Femur (tissue), 1 donor: ENCODE data around the gene TPSB2.
"Not testable (repeated sequence)": the region's sequence is repeated elsewhere in the genome, so short reads cannot be mapped to it uniquely, and the experiment has no call there.

Source experiments
- DNase-seq: peaks from one replicate; pipeline ENCODE4 v3.0.0-alpha.2; 2017

TPSB2 gene

GRCh38 chr16:1230084-1230470, at the start of gene TPSB2:
Gene TPSB2, minus strand, starts transcription at chr16:1230184. Its CDS starts 233 bp downstream, at chr16:1229951.
- not testable (repeated sequence) for DNase-seq

DNA sequence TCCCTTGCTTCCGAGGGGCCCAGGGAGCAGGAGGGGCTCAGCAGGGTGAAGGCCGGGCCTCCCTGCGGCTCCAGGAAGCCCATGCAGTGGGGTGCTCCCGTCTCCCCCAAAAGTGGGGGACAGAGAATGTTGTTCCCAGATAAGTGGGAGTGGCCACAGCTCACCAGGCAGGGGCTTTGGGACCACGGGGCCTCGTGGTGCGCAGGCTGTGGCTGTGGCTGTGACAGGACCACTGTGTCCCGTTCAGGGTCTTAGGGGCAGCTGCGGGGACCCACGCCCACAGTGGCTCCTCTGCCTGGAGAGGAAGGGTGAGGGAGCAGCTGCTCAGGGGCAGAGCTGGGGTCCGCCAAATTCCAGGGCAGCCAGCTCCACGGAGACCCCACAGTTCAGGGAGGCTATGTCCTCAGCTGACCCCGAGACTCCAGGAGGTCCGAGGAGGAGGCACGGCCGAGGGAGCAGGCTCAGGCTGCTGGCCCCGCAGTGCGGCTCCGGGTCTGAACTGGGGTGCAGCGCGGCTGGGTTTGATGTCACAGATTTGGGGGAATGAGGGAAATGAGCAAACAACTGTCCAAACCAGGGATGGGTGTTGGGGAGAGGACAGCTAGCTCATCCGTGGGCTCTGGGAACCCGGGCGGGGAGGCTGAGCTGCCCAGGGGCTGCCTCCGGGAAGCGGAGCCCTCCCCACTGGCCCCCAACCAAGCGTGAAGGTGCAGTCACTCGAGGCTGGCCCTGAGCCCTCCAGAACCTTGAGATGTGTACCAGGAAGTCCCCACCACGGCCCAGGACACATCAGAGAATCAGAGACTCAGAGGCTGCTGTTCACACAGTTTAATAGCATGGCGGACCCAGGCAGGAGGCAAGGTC, 49.3 kb upstream of the TPSB2 start:
- DNase-seq = no peak

DNA sequence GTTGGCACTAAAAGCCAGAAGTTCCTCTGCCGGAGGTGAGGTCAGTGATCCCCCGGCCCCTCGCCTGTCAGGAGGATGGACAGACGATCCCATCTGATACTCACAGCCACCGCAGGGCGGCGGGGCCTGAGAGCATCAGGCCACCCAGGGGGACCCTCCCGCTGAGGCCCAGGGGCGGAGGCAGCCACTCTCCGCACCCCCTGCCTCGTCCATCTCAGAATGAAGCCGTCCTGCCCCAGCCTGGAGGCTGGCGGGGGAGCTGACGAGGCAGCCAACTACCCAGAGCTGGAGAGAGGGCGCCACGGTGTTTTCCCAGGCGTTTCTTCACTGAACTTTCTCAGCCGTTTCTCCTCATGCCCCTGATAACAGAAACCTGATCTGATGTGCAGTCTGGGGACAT, 48.5 kb upstream of the TPSB2 start:
- DNase-seq = no peak

DNA sequence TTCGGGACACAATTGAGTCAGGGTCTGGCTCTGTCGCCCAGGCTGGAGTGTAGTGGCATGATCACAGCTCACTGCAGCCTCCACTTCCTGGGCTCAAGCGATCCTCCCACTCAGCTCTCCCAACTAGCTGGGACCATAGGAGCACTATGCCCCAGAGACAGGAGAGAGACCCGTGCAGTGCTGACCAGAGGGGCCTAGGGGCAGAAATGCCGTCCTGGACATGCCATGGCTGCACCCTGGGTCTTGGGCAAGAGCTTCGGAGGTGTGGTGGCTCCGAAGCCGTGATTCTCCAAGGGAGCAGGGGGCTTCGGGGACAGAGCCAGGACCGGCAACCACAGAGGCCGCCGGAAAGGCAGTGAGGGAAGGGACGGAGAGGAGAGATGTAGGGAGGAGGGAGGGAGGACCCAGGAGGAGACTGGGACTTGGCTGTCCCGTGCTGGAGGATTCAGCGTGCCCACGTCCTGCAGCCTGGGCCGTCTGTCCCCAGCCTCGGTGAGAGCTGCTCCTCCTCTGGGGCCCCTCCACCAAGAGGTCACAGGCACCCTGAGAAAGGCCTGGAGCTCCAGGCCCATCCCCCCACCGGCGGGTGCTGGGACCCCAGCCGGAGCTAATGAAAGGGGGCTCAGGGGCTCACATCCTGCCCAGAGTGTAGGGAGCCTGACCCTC, 47.8 kb upstream of the TPSB2 start:
- DNase-seq = no peak

DNA sequence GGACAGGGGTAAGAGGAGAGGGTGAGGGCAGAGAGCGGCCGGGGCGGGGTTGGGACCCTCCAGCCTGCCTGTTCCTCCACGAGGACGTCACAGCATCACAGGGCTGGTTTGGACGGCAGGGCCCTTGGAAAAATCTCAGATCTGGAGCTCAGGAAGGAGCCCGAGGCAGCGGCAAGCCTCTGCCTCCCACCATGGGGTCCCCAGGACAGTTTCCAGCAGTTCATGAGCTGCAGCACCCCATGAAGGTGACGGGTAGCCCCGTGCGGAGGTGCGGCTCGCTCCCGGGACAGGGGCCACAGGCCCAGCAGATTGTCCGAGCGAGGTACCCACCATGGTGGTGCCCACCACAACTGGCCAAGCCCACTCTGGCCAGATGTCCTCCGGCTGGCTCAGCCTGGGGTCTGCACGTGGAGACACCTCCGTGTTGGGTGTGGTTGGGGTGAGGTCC, 47.2 kb upstream of the TPSB2 start:
- DNase-seq = no peak

- no peak for DNase-seq
These were observed 46.5 kb upstream of the TPSB2 start for GRCh38 chr16:1276580-1276878.

GRCh38 chr16:1275791-1276579, 46.0 kb upstream of the TPSB2 start:
- DNase-seq = no peak

DNA sequence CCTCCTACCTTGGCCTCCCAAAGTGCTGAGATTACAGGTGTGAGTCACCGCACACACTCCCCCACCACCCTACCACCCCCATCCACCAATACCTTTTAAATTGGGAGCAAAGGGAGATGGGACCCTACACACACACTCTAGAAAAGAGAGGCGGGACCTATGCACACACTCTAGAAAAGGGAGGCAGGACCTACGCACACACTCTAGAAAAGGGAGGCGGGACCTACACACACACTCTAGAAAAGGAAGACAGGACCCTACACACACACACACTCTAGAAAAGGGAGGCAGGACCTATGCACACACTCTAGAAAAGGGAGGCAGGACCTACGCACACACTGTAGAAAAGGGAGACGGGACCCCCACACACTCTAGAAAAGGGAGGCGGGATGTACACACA, 44.8 kb upstream of the TPSB2 start:
- DNase-seq = no peak

DNA sequence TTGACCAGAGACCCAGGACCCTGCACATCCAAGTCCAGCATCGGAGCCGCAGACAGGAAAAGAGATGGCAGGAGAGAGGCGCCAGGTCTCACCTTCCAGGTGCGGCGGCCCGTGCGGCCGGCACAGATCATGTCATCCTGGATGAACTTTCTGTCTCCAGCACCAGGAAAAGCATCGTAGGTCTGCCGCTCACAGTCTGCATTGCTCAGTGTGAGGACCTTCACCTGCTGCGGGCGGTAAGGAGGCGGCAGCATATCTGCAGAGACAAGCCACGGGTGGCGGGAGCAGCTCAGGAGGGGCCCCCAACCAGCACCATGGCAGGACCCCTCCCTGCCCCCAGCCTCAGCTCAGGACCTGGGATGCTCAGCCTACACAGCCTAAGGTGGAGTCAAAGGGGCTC, 43.8 kb upstream of the TPSB2 start:
- DNase-seq = no peak

- no peak for DNase-seq
These were observed 42.6 kb upstream of the TPSB2 start for GRCh38 chr16:1272453-1273198.

DNA sequence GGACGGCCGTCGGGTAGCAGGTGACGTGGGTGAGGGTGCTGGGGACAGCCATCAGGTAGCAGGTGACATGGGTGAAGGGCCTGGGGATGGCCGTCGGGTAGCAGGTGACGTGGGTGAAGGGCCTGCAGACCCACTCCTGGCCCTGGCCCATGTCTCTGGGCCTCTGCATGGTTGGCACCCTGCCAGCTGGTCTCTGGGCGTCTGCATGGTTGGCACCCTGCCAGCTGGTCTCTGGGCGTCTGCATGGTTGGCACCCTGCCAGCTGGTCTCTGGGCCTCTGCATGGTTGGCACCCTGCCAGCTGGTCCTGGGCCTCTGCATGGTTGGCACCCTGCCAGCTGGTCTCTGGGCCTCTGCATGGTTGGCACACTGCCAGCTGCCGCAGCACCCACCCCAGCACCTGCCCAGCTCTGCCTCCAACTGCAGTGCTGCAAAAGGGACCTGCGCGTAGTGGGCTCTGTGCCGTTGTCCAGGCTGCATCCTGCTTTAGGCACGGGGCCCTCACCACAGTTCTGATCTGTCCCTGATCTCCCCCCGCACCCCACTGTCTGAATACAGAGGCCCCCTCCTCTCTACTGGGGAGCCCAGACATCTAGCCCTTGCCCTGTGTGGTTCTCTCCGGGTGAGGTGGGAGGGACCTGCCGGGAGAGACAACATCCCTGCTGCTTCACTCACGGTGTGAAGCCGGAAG, 41.9 kb upstream of the TPSB2 start:
- DNase-seq = peak; percentile 63

DNA sequence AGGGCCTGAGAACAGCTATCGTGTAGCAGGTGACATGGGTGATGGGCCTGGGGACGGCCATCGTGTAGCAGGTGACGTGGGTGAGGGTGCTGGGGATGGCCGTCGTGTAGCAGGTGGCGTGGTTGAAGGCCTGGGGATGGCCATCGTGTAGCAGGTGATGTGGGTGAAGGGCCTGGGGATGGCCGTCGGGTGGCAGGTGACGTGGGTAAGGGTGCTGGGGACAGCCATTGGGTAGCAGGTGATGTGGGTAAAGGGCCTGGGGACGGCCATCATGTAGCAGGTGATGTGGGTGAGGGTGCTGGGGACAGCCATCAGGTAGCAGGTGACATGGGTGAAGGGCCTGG, 41.4 kb upstream of the TPSB2 start:
- DNase-seq = no peak

DNA sequence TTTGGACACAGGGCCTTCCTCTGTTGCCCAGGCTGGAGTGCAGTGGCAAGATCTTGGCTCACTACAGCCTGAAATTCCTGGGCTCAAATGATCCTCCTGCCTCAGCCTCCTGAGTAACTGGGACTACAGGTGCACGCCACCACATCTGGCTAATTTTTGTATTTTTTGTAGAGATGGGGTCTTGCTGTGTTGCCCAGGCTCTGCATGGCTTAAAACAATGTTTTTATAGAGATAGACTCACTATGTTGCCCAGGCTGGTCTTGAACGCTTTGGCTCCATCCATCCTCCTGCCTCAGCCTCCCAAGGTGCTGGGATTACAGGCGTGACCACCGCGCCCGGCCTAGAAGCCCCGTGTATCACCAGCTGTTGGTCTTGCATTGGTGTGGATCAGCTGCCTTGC, 39.4 kb upstream of the TPSB2 start:
- DNase-seq = not testable (repeated sequence)

DNA sequence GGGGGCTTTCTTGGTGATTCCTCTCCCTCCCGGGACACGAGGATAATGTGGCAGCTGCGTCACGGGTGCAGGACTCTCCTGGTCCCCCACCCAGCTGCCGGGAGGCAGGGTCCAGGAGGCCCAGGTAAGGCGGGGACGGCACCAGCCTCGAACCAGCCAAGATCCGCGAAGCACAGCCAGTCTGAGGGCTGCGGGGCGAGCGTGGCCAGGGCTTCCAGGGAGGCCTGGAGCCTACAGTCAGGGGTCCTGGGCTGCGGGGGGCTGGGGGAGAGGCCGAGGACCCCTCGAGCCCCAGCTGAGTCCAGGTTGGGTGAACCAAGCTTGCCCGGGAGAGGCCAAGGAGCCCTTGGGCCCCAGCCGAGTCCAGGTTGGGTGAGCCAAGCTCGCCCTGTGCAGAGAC, 35.8 kb upstream of the TPSB2 start:
- no peak for DNase-seq

DNA sequence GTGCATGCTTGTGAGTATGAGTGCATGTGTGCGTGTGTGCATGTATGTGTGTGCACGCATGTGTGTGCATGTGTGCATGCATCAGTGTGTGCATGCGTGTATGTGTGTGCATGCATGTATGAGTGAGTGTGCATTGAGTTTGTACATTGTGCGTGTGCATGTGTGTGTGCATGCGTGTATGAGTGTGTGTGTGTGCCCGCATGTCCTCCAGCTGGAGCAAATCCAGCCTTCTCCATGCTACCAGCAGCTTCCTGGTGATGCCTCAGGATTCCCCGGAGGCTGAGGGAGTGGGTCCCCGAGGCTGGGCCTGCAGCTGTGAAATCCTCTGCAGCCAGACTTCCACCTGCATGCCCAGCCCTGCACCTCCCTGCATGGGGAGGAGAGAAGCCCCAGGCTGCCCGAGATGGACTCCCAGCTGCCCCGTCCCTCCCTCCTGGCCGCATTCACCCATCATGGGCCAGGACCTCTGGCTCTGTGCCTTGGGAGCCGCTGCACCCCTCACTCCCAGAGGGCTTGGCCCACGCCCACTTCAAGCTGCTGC, 35.2 kb upstream of the TPSB2 start:
- no peak for DNase-seq

DNA sequence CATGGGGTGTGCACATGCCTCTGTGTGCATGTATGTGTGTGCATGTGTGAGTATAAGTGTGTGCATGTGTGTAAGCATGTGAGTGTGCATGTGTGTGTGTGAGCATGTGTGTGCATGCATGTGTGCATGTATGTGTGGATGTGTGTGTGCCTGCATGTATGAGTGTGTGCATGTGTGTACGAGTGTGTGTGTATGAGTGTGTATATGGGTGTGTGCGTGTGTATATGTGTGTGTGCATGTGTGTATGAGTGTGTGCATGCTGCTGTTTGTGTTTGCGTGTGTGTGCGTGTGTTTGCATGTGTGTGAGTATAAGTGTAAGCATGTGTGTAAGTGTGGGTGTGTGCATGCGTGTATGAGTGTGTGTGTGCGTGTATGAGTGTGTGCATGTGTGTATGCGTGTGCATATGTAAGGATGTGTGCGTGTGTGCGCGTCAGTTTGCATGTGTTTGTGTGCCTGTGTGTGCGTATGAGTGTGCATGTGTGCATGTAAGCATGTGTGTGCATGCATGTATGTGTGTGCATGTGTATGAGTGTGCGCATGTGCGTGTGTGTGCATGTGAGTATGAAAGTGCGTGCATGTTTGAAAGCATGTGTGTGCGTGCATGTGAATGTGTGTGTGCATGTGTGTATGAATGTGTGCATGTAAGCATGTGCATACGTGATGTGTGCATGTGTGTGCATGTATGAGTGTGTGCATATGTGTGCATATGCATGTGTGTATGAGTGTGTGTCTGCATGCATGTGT, 34.5 kb upstream of the TPSB2 start:
- no peak for DNase-seq

GRCh38 chr16:1263591-1264344, 33.8 kb upstream of the TPSB2 start:
- DNase-seq = no peak

DNA sequence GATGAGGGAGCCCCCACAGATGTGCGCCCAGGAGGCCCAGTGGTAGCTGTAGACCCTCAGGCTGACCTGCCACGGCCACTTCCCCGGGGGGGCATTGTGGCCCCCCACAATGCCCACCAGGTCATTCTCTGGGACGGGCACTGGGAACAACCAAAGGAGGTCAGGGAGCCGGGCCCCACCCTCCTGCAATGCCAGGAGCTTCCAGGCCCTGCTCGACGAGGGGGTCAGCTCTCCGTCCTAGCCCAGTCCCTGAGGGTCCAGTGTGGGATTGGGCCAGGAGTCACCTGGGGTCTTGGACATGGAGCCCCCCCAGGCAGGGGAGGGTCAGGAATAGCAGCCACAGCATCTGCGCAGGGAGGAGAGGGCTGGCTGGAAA, 32.9 kb upstream of the TPSB2 start:
- DNase-seq = no peak

GRCh38 chr16:1262210-1262845, 32.3 kb upstream of the TPSB2 start:
- no peak for DNase-seq
